GM18526 (cell line): ENCODE results near the gene CLDN16.

Experiments used
- POLR2A ChIP-seq: IDR thresholded peaks from 3 replicates; pipeline ENCODE4 v1.6.1; 2011; ENCODE audit not compliant: insufficient read length; ENCODE audit errors: extremely low read depth

The CLDN16 gene

GRCh38 chr3:190387578-190388213, at the start of gene CLDN16:
Gene CLDN16, plus strand, starts transcription at chr3:190388163. Its CDS starts 167 bp downstream, at chr3:190388330.
- no peak for TF ChIP-seq POLR2A

- TF ChIP-seq POLR2A = no peak
These were observed 49.2 kb upstream of the CLDN16 start for GRCh38 chr3:190338717-190339116.

DNA sequence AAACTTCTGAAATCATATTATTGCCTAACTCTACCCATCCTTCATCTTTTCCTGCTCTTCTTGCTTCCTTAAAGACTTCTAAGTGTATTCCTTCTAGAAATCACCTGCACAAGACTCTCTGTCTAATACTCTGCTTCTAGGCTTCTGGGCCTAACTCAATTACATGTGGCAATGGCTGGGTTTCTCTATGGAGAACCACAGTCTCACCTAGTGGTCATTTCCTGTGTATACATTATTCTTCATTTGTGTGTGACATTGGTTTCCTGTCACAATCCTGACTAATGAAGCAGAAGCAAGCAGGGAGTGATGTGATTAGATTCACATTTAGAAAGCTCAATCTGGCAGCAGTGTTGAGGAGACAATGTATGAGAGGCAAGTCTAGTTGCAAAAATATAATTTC, 48.8 kb upstream of the CLDN16 start:
- no peak for TF ChIP-seq POLR2A

GRCh38 chr3:190340071-190340470, 47.9 kb upstream of the CLDN16 start:
- TF ChIP-seq POLR2A = no peak

GRCh38 chr3:190345027-190345821, 42.7 kb upstream of the CLDN16 start:
- no peak for TF ChIP-seq POLR2A

DNA sequence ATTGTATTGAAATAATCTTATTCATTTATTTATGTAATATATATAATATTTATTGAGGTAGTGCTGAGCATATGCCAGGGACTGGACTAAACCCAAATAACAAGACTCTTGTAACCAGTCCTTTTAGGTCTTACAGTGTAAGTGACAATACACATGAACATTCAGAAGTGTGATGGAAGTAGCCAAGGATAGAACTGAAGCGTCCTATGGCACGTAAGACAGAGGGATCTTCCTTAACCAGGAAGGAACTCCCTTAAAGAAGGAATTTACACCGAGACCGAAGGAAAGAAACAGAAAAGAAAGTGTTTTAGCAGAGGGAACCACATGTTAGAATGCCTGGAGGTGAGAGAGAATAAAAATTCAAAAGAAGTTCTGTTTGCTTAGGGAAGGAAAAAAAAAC, 42.1 kb upstream of the CLDN16 start:
- TF ChIP-seq POLR2A = no peak

DNA sequence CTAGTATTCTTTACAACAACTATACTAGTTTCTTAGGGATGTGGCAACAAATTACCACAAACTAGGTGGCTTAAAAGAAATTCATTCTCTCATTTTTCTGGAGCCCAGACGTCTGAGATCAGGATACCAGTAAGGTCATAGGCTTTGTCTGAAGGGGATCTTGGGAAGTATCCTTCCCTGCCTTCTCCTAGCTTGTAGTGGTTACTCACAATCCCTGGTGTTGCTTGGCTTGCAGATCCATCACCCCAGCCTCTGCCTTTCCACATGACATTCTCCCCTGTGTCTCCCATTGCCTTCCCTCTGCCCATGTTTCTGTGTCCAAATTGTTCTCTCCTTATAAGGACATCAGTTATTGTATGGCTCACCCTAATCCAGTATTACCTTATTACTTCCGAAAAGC, 41.4 kb upstream of the CLDN16 start:
- no peak for TF ChIP-seq POLR2A

- no peak for TF ChIP-seq POLR2A
These were observed 35.0 kb upstream of the CLDN16 start for GRCh38 chr3:190352861-190353457.

- no peak for TF ChIP-seq POLR2A
These were observed 31.7 kb upstream of the CLDN16 start for GRCh38 chr3:190356246-190356645.

DNA sequence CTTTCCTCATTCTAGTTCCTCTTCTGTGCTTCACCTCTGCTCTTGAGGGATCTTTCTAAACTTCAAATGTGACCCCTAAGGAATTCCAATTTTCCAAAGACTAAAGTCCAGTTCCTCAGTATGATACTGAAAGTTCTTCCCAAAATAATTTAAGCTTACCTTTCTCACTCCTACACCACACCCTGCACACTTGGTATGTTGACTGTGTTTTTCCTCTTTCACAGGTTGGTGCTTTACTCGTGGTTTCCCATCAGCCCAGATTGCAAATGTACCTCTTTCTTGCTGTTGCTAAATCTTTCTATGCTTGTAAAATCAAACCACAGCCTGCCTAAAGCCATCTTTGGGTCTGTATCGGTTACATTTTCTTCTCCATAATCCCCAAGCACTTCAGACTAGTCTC, 30.5 kb upstream of the CLDN16 start:
- no peak for TF ChIP-seq POLR2A

- no peak for TF ChIP-seq POLR2A
These were observed 28.1 kb upstream of the CLDN16 start for GRCh38 chr3:190359813-190360212.

DNA sequence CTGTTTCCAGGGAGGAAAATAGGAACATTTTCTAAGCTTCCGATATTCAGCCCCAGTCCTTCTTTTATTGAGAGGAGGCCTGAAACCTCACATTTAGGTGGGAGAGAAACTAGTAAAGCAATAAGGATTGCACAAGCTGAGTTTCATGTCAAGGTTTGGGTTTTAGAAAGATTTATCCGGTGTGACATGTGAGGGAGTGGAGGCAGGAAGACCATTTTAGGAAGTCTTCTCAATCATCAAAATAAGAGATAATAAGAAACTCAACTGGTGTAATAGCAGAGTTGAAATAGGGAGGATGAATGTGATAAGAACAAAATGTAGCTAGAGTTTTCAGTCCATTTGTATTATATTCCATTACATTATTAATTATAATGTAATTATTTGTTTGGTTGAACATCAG, 27.7 kb upstream of the CLDN16 start:
- no peak for TF ChIP-seq POLR2A

- no peak for TF ChIP-seq POLR2A
These were observed 26.2 kb upstream of the CLDN16 start for GRCh38 chr3:190361791-190362190.

DNA sequence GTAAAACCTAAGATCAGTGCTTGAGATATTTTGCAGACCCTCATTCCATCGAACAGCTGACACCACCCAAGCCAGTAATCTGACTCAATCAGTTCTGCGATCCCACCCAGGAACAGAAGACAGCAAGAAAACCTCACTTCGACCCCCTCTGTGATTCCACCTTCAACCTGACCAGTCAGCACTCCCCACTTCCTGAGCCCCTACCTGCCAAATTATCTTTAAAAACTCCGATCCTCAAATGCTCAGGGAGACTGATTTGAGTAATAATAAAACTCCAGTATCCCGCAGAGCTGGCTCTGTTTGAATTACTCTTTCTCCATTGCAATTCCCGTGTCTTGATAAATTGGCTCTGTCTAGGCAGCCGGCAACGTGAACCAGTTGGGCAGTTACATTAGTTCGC, 25.7 kb upstream of the CLDN16 start:
- no peak for TF ChIP-seq POLR2A

GRCh38 chr3:190366133-190366532, 21.8 kb upstream of the CLDN16 start:
- no peak for TF ChIP-seq POLR2A

- TF ChIP-seq POLR2A = no peak
These were observed 19.1 kb upstream of the CLDN16 start for GRCh38 chr3:190368881-190369280.

DNA sequence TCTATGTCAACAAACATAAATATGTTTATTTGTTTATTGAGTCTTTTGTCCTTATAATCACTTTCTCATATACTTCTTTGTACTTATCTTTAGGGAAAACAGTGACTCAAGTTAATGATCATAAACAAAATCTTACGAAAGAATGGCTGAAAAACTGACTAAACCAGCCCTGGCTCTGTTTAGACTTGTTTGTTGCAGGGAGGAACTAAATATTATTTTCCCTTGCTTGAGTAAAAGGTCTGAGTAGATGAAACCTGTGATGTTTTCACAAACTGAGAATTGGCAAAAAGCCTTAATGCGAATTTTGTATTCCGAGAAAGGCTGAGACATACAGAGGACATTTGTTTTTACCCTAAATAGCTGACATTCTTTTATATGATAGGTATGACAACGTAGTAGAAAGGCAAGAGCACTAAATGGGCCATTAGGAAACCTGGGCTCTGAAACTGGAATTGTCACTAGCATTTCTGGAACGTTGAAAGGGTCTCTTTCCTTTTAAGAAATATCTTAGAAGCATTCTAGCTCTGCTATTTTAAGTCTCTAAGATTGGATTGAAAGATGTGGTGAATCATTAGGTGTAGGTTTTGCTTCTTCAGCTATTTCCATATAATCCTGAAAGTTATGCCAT, 18.2 kb upstream of the CLDN16 start:
- no peak for TF ChIP-seq POLR2A

DNA sequence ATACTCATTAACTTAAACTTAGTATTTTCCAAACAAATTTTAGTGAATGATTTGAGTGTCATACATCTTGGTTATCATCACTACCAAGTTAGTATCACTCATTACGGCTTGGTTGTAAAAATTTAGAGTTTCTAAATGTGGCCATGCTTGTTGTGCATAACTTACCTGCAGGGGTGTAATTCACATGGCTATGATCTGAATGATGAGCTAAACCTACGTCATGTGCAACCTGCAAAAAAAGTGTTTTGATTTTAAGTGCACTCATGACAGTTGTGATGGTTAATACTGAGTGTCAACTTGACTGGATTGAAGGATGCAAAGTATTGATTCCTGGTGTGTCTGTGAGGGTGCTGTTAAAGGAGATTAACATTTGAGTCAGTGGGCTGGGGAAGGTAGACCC, 17.6 kb upstream of the CLDN16 start:
- no peak for TF ChIP-seq POLR2A
